OCI-LY7 (cell line): ENCODE data around the gene IGFBP2.

Experiments
- EZH2phosphoT487 ChIP-seq: fragments of 200-600 bp; sonication (generic); IDR thresholded peaks from 2 replicates; pipeline ENCODE4 v1.6.1; 2018; ENCODE audit warnings: low read depth, borderline replicate concordance, mild to moderate bottlenecking, mixed run types, antibody characterized with exemption, low read length, moderate library complexity, mixed read lengths
- TF ChIP-seq, protein P1 (sequence below): fragments of 200-600 bp; sonication (generic); conservative IDR thresholded peaks from 2 replicates; pipeline ENCODE4 v1.5.1; 2014; ENCODE audit warnings: mild to moderate bottlenecking, antibody characterized with exemption, low read length, moderate library complexity, mixed read lengths

DNA sequence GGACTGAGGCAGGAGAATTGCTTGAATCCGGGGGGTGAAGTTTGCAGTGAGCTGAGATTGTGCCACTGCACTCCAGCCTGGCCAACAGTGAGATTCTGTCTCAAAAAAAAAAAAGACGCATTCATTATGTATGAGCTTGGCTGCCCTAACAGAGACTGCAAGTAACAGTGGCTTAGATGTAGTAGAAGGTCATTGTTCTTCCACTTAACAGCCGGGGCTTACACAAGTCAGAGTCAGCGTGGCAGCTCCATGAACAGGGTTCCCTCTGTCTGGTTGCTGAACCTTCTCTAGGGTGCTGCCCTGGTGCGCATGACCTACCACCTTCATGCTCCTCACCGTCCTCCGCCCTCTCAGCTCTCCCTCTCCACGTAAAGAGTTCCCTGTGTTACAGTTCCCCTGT is 49.1 kb upstream of the IGFBP2 start:
- TF ChIP-seq, protein P1, sequence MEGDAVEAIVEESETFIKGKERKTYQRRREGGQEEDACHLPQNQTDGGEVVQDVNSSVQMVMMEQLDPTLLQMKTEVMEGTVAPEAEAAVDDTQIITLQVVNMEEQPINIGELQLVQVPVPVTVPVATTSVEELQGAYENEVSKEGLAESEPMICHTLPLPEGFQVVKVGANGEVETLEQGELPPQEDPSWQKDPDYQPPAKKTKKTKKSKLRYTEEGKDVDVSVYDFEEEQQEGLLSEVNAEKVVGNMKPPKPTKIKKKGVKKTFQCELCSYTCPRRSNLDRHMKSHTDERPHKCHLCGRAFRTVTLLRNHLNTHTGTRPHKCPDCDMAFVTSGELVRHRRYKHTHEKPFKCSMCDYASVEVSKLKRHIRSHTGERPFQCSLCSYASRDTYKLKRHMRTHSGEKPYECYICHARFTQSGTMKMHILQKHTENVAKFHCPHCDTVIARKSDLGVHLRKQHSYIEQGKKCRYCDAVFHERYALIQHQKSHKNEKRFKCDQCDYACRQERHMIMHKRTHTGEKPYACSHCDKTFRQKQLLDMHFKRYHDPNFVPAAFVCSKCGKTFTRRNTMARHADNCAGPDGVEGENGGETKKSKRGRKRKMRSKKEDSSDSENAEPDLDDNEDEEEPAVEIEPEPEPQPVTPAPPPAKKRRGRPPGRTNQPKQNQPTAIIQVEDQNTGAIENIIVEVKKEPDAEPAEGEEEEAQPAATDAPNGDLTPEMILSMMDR: no peak
- TF ChIP-seq EZH2phosphoT487: no peak
